ENCODE measurements around the gene CMC1. TPM values are rescaled to one million over a fixed set of nuclear protein-coding genes. Genes with fewer than 3 reads are reported as not detected.
A peak's percentile ranks its signal among the peaks of the same experiment; 100 is the strongest.

Gene CMC1
- total RNA-seq, 2 donors from 2014 or later = 10.5 to 16.2 TPM

DNA sequence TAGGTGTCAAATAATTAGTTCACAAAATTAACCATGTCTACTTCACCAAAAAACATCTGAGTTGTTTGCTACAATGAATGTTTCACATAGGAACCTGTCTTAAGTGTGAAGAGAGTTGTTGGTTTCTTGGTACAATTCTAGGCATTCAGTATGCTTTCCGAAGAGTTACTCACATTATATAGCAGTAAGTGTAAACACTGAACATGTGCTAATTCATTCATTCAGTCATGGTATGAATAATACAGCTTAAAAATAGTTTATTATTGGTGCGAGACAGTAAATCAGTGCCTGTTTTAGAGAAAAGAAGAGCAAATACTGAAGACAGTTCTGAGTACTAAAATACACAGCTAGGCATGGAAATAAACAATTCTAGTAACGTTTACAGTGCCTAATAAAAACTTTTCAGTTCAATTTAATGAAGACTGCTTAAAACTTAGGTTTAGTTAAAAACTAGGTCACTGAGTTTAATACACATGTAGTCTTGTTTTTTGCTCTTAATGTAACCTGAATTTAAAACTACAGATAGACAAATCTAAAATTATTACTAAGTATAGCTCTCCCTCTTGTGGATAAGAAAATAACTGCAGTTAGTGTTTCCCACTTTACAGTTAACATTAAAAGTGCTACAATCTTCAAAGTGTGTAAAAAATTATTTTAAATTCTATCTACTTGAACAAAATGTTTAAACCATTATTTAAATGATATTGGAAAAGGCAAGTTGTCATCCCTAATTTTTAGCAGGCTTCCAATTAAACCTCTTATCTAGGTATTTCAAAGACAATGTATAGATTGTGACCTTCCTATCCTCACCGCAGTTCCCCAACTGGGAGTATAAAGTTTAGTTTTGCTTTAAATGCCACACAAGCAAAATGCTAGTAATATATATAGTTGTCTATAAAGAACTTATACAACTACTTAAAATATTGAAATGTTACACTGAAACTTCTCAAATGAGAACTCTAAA is 87.1 kb downstream of the CMC1 start:
- Histone ChIP-seq H3K4me1 (replicated peaks) (no peaks in the 10 kb centered on the region), H3K36me3 (no peaks in the 10 kb centered on the region), H3K27ac (no peak overlapping the region), H3K27me3 (replicated peaks; ENCODE audit: insufficient read depth) (no peaks in the 10 kb centered on the region), H3K4me3 (no peak overlapping the region), H3K9me3 (no peaks in the 10 kb centered on the region)
- TF ChIP-seq, protein P1, sequence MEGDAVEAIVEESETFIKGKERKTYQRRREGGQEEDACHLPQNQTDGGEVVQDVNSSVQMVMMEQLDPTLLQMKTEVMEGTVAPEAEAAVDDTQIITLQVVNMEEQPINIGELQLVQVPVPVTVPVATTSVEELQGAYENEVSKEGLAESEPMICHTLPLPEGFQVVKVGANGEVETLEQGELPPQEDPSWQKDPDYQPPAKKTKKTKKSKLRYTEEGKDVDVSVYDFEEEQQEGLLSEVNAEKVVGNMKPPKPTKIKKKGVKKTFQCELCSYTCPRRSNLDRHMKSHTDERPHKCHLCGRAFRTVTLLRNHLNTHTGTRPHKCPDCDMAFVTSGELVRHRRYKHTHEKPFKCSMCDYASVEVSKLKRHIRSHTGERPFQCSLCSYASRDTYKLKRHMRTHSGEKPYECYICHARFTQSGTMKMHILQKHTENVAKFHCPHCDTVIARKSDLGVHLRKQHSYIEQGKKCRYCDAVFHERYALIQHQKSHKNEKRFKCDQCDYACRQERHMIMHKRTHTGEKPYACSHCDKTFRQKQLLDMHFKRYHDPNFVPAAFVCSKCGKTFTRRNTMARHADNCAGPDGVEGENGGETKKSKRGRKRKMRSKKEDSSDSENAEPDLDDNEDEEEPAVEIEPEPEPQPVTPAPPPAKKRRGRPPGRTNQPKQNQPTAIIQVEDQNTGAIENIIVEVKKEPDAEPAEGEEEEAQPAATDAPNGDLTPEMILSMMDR (IDR thresholded peaks at IDR 0.05) = peak; percentile 48 to 67 (median 60)
- TF ChIP-seq POLR2A (IDR thresholded peaks at IDR 0.05) (no peak), POLR2AphosphoS5 (IDR thresholded peaks at IDR 0.05) (no peak)
- 64% methylated on average over 4 of the region's 4 CpGs for WGBS
- intact Hi-C loops (cut with DNase I) = loop anchor here (5.0 kb wide), 1 partner anchor 616 kb away; no protein-coding TSS in a partner anchor
- DNase-seq (ENCODE audit: low spot score) = no peak

DNA sequence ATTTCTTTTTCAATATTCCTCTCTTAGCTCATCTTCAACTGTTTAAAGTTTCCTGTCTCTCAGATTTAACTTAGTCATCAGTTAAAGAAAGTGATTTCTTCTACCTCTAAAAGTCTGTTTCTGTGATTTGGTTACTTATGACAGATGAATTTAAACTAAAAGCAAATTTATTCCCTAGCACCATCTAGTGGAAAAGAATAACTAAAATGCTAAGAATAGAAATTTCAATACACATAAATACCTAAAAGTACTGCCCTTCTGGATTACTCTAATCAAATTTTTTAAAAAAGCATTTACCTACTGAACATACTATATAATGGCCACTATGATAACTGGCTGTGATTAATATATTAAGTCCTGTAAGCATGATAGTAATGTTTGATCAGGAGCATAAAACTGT is 93.1 kb downstream of the CMC1 start:
- H3K36me3 ChIP-seq = no peaks in the 10 kb centered on the region
- DNase-seq (ENCODE audit: low spot score) = no peak
- intact Hi-C loops (cut with DNase I) = no loop called here

DNA sequence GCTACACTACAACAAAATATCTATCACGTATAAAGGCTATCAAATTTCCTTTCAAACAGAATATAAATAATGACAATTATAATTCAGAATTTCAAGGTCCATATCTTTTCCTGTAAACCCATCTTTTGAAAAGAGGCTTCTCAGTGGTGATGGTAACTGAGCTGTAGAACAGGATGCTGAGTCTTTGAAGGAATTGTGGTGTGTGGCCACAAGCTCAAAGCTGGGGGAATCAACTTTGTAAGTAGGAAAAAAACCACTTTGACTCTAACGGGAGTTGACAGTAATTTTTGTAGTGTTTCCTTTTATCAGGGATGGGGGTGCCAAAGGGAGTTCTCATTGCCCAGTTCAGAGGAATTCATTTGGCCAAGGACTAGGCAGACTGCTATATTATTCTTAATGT is 93.8 kb downstream of the CMC1 start:
- TF ChIP-seq POLR2AphosphoS5 (IDR thresholded peaks at IDR 0.05) (no peak), POLR2A (IDR thresholded peaks at IDR 0.05) (no peak)
- TF ChIP-seq, protein P1 (IDR thresholded peaks at IDR 0.05) = no peak
- Histone ChIP-seq H3K36me3 (no peaks in the 10 kb centered on the region), H3K4me1 (replicated peaks) (no peaks in the 10 kb centered on the region), H3K9me3 (no peaks in the 10 kb centered on the region), H3K27me3 (replicated peaks; ENCODE audit: insufficient read depth) (no peaks in the 10 kb centered on the region), H3K27ac (no peak overlapping the region), H3K4me3 (no peak overlapping the region)
- 74% methylated on average over 2 of the region's 2 CpGs for WGBS
- intact Hi-C loops (cut with DNase I) = no loop called here
- DNase-seq (ENCODE audit: low spot score) = no peak

More for the DNA sequence above, 93.1 kb downstream of the CMC1 start:
- H3K9me3 ChIP-seq = no peaks in the 10 kb centered on the region
- H3K27me3 ChIP-seq (replicated peaks; ENCODE audit: insufficient read depth) = no peaks in the 10 kb centered on the region
- H3K4me1 ChIP-seq (replicated peaks) = no peaks in the 10 kb centered on the region
- H3K27ac ChIP-seq = no peak overlapping the region
- no peak overlapping the region for H3K4me3 ChIP-seq
- TF ChIP-seq POLR2A (IDR thresholded peaks at IDR 0.05) (no peak), POLR2AphosphoS5 (IDR thresholded peaks at IDR 0.05) (no peak)
- TF ChIP-seq, protein P1 (IDR thresholded peaks at IDR 0.05) = no peak

DNA sequence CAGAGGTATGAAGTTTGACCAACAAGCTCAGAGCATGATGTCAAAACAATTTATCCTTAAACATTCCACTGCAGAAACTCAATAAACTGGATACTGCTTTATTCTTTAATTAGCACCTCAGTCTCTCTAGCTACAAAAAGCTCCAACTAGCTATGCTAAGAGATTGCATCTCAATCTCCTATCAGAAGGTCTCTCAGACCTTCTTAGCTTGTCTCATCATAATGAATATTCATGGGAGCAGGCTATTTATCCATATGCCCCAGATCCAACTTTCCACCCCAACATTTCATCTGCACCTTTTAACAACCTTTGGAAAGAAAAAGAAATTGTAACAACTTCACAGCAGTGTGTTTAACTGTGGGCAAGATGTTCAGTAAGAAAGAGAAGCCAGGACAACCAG is 95.8 kb downstream of the CMC1 start:
- H3K27me3 ChIP-seq (replicated peaks; ENCODE audit: insufficient read depth) = no peaks in the 10 kb centered on the region
- TF ChIP-seq POLR2A (IDR thresholded peaks at IDR 0.05) (no peak), POLR2AphosphoS5 (IDR thresholded peaks at IDR 0.05) (no peak)
- TF ChIP-seq, protein P1 (IDR thresholded peaks at IDR 0.05) = no peak
- no peaks in the 10 kb centered on the region for H3K4me1 ChIP-seq (replicated peaks)
- H3K36me3 ChIP-seq = no peaks in the 10 kb centered on the region
- DNase-seq (ENCODE audit: low spot score) = no peak
- H3K4me3 ChIP-seq = no peak overlapping the region
- no peak overlapping the region for H3K27ac ChIP-seq
- H3K9me3 ChIP-seq = no peaks in the 10 kb centered on the region
- intact Hi-C loops (cut with DNase I) = no loop called here

DNA sequence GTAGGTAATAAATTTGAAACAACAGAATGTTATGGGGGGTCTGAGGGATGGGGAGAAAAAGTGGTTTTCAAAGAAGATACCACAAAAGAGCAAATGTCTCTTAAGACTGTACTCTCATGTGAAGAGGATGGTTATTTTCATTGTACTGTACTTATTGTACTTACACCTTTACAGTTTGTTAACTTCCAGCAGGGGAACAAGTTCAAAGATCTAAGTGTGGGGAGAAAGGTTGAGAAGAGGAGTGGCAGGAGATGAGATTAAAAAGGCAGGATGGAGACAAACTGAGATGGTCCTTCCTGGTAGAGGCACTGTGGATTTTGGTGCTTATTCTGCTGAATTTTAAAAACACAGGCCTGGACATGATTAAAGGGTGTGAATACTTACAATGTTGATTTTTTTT is 101.7 kb downstream of the CMC1 start:
- no peaks in the 10 kb centered on the region for H3K4me1 ChIP-seq (replicated peaks)
- no peak overlapping the region for H3K27ac ChIP-seq
- H3K36me3 ChIP-seq = no peaks in the 10 kb centered on the region
- TF ChIP-seq POLR2AphosphoS5 (IDR thresholded peaks at IDR 0.05) (no peak), POLR2A (IDR thresholded peaks at IDR 0.05) (no peak)
- TF ChIP-seq, protein P1 (IDR thresholded peaks at IDR 0.05) = no peak
- H3K4me3 ChIP-seq = no peak overlapping the region
- H3K9me3 ChIP-seq = no peaks in the 10 kb centered on the region
- intact Hi-C loops (cut with DNase I) = no loop called here
- DNase-seq (ENCODE audit: low spot score) = no peak
- H3K27me3 ChIP-seq (replicated peaks; ENCODE audit: insufficient read depth) = no peaks in the 10 kb centered on the region
